Memory B cell (primary cell): Measurements from ENCODE around the gene TM4SF4.

Source experiments
- ATAC-seq: fragments of 150-1000 bp; cut with Tn5 transposase; 2 replicates; pipeline ENCODE4 v1.10.0; 2021; ENCODE audit warnings: low read depth, mild to moderate bottlenecking, moderate library complexity
- DNase-seq, 2 donors: peaks; one replicate each; pipeline ENCODE4 v3.0.0; 2022; ENCODE audit warnings: low spot score in 2 of 2
- H3K27ac Mint-ChIP-seq: one replicate; pipeline ENCODE4 v1.8.0; 2022; ENCODE audit warnings: mild to moderate bottlenecking, moderate library complexity, mixed read lengths
- H3K27me3 Mint-ChIP-seq: one replicate; pipeline ENCODE4 v1.8.0; 2022; ENCODE audit warnings: mixed read lengths
- H3K36me3 Mint-ChIP-seq: one replicate; pipeline ENCODE4 v1.8.0; 2022; ENCODE audit warnings: mild to moderate bottlenecking, mixed read lengths
- H3K4me1 Mint-ChIP-seq: one replicate; pipeline ENCODE4 v1.8.0; 2022; ENCODE audit warnings: mixed read lengths
- H3K4me3 Mint-ChIP-seq: one replicate; pipeline ENCODE4 v1.8.0; 2022; ENCODE audit warnings: mild to moderate bottlenecking, moderate library complexity, mixed read lengths
- H3K9me3 Mint-ChIP-seq: one replicate; pipeline ENCODE4 v1.8.0; 2022; ENCODE audit warnings: mixed read lengths

The TM4SF4 gene

DNA sequence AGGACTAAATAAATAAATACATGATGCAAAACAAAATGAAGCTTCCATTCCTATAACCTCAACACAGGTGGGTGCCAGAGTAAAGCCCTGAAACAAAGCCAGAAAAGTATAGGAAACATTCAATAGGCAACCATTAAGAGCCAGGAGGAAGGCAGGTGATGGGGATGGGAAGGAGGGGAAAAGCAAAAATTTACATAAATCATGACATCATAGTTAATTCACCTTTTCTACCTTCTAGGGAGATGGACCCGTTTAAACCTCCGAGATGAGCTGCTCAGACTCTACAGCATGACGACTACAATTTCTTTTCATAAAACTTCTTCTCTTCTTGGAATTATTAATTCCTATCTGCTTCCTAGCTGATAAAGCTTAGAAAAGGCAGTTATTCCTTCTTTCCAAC is 27.9 kb downstream of the TM4SF4 start:
- DNase-seq = no peak
- Mint-ChIP-seq H3K4me1 (peaks cover 2% of the 10 kb centered on the region), H3K27me3 (peaks cover 11% of the 10 kb centered on the region), H3K36me3 (no peaks in the 10 kb centered on the region), H3K27ac (no peak overlapping the region), H3K9me3 (no peaks in the 10 kb centered on the region), H3K4me3 (no peak overlapping the region)
- no peak for ATAC-seq

DNA sequence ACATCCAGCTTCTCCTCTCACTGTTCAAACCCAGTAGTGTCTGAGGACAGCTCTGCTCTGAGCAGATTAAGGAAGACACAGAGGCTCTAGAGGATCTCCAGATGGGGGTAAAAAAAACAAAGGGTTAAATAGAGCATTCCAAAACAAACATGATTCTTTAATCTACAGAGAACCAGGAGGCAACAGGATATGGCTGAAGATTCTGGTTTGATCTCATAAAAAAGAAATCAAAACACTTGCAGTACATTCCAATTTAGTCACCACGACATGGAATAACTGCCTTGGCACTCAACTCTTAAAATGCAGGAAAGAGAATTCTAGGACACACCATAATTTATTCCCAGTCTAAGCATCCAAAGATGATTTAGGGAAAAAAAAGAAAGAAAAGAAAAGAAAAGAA is 32.0 kb downstream of the TM4SF4 start:
- Mint-ChIP-seq H3K27me3 (peaks cover 14% of the 10 kb centered on the region), H3K27ac (no peak overlapping the region), H3K4me1 (peaks cover 9% of the 10 kb centered on the region), H3K9me3 (no peaks in the 10 kb centered on the region), H3K4me3 (no peak overlapping the region), H3K36me3 (no peaks in the 10 kb centered on the region)
- no peak for ATAC-seq
- no peak for DNase-seq

DNA sequence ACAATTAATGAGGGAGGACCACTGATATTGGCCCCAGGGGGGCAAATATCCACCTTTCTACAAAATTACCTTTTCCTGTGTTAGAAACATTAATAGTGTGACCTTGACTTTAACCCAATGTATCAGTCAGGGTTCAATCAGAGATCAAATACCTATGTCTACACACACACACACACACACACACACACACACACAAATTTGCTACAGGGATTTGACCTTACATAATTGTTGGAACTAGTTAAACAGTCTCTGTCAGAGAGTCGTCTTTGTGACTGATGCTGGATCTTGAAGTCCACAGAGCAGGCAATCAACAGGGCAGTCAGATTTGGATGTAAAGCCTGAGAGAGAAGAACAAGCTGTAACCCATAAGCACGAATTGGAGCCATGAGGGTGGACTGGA is 32.5 kb downstream of the TM4SF4 start:
- ATAC-seq = no peak
- Mint-ChIP-seq H3K9me3 (no peaks in the 10 kb centered on the region), H3K27ac (no peak overlapping the region), H3K4me1 (peaks cover 9% of the 10 kb centered on the region), H3K27me3 (peaks cover 14% of the 10 kb centered on the region), H3K36me3 (no peaks in the 10 kb centered on the region), H3K4me3 (no peak overlapping the region)
- DNase-seq = no peak

GRCh38 chr3:149507491-149508324 is 33.2 kb downstream of the TM4SF4 start:
- no peak overlapping the region for H3K4me3 Mint-ChIP-seq
- ATAC-seq = peak; percentile 39
- H3K9me3 Mint-ChIP-seq = no peaks in the 10 kb centered on the region
- H3K4me1 Mint-ChIP-seq = peaks cover 13% of the 10 kb centered on the region
- peaks cover 13% of the 10 kb centered on the region for H3K27me3 Mint-ChIP-seq
- no peak for DNase-seq
- H3K27ac Mint-ChIP-seq = no peak overlapping the region
- no peaks in the 10 kb centered on the region for H3K36me3 Mint-ChIP-seq

GRCh38 chr3:149509526-149509925 is 35.0 kb downstream of the TM4SF4 start:
- no peak overlapping the region for H3K4me3 Mint-ChIP-seq
- H3K27me3 Mint-ChIP-seq = peaks cover 11% of the 10 kb centered on the region
- ATAC-seq = no peak
- H3K27ac Mint-ChIP-seq = no peak overlapping the region
- no peak for DNase-seq
- H3K36me3 Mint-ChIP-seq = no peaks in the 10 kb centered on the region
- peaks cover 15% of the 10 kb centered on the region for H3K4me1 Mint-ChIP-seq
- H3K9me3 Mint-ChIP-seq = no peaks in the 10 kb centered on the region

- Mint-ChIP-seq H3K4me3 (no peak overlapping the region), H3K27me3 (peaks cover 11% of the 10 kb centered on the region), H3K27ac (no peak overlapping the region), H3K9me3 (no peaks in the 10 kb centered on the region), H3K4me1 (peaks cover 15% of the 10 kb centered on the region), H3K36me3 (no peaks in the 10 kb centered on the region)
- DNase-seq = no peak
- no peak for ATAC-seq
Measured at GRCh38 chr3:149510480-149510879, 36.0 kb downstream of the TM4SF4 start.

DNA sequence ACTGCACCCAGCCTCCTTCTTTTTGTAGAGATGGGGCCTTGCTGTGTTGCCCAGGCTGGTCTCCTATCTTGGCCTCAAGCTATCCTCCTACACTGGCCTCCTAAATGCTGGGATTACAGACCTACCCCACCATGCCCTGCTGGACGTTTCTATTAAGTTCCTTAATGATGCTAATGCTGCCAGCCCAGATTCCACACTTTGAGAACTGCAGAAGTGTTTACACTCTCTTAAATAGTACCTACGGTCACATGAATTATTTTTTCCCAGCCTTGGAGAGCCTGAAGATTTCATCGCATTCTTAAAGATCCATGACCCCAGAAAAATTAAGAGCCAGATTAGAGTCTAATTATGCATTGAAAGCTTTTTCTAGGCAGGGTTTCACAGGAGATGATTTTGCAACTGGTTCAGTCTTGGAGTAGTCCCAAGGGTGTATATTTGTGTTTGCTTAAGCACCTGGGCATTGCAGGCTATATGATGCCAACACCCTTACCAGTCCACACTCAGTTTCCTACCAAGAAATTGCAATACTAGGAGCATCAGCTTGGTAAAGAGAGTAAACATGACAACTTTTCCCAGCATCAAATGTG is 36.6 kb downstream of the TM4SF4 start:
- peaks cover 15% of the 10 kb centered on the region for H3K4me1 Mint-ChIP-seq
- ATAC-seq = no peak
- no peaks in the 10 kb centered on the region for H3K9me3 Mint-ChIP-seq
- no peaks in the 10 kb centered on the region for H3K36me3 Mint-ChIP-seq
- H3K4me3 Mint-ChIP-seq = no peak overlapping the region
- no peak for DNase-seq
- H3K27me3 Mint-ChIP-seq = peaks cover 11% of the 10 kb centered on the region
- no peak overlapping the region for H3K27ac Mint-ChIP-seq

GRCh38 chr3:149512073-149512782 is 37.7 kb downstream of the TM4SF4 start:
- H3K27me3 Mint-ChIP-seq = peaks cover 7% of the 10 kb centered on the region

DNA sequence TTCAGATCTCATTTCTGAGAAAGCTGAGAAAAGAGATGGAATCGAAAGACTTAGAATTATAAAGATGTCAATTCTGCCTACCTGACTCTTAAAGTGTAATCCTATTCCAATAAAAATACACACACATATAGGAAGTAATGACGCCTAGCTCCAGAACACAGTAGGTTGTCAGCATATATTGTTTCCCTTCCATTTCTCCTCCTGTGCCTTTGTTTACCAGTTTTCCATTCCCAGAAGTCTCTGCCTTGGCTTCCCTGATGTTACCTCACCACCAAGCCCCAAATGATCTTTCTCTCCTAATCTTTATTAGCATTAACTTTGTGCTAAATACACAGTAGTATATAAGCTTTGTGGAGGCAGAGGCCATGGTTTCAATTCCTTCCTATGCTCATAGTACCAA is 40.0 kb downstream of the TM4SF4 start:
- Mint-ChIP-seq H3K27ac (no peak overlapping the region), H3K9me3 (no peaks in the 10 kb centered on the region), H3K36me3 (no peaks in the 10 kb centered on the region), H3K4me1 (peaks cover 5% of the 10 kb centered on the region), H3K4me3 (no peak overlapping the region), H3K27me3 (peaks cover 7% of the 10 kb centered on the region)
- no peak for DNase-seq
- no peak for ATAC-seq

More at GRCh38 chr3:149512073-149512782, 37.7 kb downstream of the TM4SF4 start:
- H3K27ac Mint-ChIP-seq = no peak overlapping the region
- ATAC-seq = peak; percentile 61
- H3K9me3 Mint-ChIP-seq = no peaks in the 10 kb centered on the region
- peaks cover 15% of the 10 kb centered on the region for H3K4me1 Mint-ChIP-seq
- H3K4me3 Mint-ChIP-seq = no peak overlapping the region
- DNase-seq = no peak
- no peaks in the 10 kb centered on the region for H3K36me3 Mint-ChIP-seq

DNA sequence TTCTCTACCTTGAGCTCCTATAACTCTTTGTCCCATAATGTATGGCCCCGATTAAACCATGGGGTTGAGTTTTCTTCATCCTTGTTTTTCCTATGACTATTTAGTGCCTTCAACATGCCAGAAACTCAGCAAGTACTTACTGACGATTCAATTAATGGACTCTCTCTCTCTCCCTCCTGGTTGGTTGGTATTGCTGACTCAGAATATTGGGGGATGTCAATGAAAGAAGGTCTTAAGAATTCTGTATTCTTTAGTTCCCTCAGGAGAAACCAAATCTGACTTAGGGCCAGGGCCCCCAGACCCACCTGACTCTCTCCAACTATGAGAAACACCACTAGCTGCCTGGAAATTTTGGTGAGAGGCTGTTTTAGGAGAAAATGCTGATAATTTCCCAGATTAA is 40.8 kb downstream of the TM4SF4 start:
- DNase-seq (no peak), ATAC-seq (no peak)
- H3K4me3 Mint-ChIP-seq = no peak overlapping the region
- H3K9me3 Mint-ChIP-seq = no peaks in the 10 kb centered on the region
- peaks cover 7% of the 10 kb centered on the region for H3K27me3 Mint-ChIP-seq
- H3K4me1 Mint-ChIP-seq = peaks cover 5% of the 10 kb centered on the region
- H3K36me3 Mint-ChIP-seq = no peaks in the 10 kb centered on the region
- H3K27ac Mint-ChIP-seq = no peak overlapping the region

GRCh38 chr3:149516920-149517319 is 42.4 kb downstream of the TM4SF4 start:
- Mint-ChIP-seq H3K36me3 (no peaks in the 10 kb centered on the region), H3K4me3 (no peak overlapping the region), H3K9me3 (no peaks in the 10 kb centered on the region), H3K27me3 (peaks cover 3% of the 10 kb centered on the region), H3K27ac (no peak overlapping the region), H3K4me1 (peaks cover 5% of the 10 kb centered on the region)
- ATAC-seq = no peak
- no peak for DNase-seq

DNA sequence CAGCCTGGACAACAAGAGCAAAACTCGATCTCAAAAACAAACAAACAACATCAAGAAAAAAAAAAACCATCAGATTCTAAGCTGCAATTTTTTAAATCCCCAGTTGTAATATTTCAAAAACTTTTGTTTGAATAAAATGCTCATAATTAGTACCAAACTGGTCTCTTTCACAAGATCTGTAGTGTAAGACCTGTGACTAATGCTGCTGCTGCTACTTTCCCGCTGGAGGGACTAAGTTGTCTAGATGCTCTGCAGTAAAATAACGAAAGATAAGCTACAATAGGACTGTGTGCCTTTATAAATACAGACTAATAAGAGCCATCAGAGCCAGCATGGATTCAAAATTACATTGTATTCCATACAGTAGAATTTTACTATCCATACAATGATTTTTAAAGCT is 45.4 kb downstream of the TM4SF4 start:
- Mint-ChIP-seq H3K9me3 (no peaks in the 10 kb centered on the region), H3K36me3 (peaks cover 3% of the 10 kb centered on the region), H3K27ac (no peak overlapping the region), H3K4me3 (no peak overlapping the region), H3K27me3 (no peaks in the 10 kb centered on the region), H3K4me1 (no peaks in the 10 kb centered on the region)
- no peak for DNase-seq
- no peak for ATAC-seq

DNA sequence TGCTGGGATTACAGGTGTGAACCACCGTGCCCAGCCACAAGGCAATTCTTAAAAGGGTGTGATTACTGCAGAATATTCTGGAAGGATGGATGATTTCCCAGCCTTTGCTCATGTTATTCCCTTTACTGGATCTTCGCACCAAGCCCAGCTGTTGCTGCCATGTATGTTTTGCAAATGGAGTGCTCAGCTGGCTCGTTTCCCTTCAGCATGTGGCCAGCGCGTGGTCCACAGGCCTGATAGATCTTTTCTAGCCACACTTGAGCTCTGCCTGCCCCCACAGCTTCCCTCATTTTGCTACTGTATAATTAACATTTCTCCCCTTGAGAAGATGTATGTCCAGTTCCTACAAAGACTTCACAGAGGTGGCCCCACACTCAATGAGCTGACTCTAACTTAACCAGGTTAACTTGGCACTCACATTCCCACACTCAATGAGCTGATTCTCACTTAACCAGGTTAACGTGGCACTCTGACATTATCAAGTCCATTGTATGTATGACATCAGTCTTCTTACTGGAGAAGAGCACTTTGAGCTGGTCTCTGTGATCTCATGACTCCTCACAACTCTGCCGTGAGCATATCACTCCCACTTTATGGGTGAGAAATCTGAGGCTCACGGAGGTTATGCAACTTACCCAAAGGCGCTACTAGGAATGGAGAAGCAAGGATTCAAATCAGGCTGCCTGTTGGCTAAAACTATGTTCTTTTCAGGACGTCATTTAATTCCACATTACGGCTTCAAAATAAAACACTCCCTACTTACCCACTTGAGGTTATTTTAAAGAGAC is 49.2 kb downstream of the TM4SF4 start:
- Mint-ChIP-seq H3K4me1 (no peaks in the 10 kb centered on the region), H3K27ac (no peak overlapping the region), H3K36me3 (peaks cover 3% of the 10 kb centered on the region), H3K27me3 (no peaks in the 10 kb centered on the region), H3K9me3 (no peaks in the 10 kb centered on the region), H3K4me3 (no peak overlapping the region)
- DNase-seq (no peak), ATAC-seq (no peak)
